Globus pallidus (tissue), 1 donor: Measurements from ENCODE around the gene GSG1L.

Experiments used
- DNase-seq: peaks from one replicate; pipeline ENCODE4 v3.0.0-alpha.2; 2015; ENCODE audit warnings: low spot score

Gene GSG1L

GRCh38 chr16:27818246-27818645 is 245.3 kb downstream of the GSG1L start:
- no peak for DNase-seq

GRCh38 chr16:27817038-27817437 is 246.5 kb downstream of the GSG1L start:
- no peak for DNase-seq

- DNase-seq = peak; percentile 79
Observed at GRCh38 chr16:27816561-27816960, 247.0 kb downstream of the GSG1L start.

GRCh38 chr16:27813591-27813990 is 249.9 kb downstream of the GSG1L start:
- no peak for DNase-seq

GRCh38 chr16:27811881-27812280 is 251.6 kb downstream of the GSG1L start:
- DNase-seq = no peak

GRCh38 chr16:27806986-27807385 is 256.5 kb downstream of the GSG1L start:
- no peak for DNase-seq

- DNase-seq = no peak
Observed at GRCh38 chr16:27806388-27806787, 257.1 kb downstream of the GSG1L start.

GRCh38 chr16:27805828-27806351 is 257.6 kb downstream of the GSG1L start:
- no peak for DNase-seq

GRCh38 chr16:27803775-27804549 is 259.6 kb downstream of the GSG1L start:
- no peak for DNase-seq

- no peak for DNase-seq
Observed at GRCh38 chr16:27802664-27803439, 260.7 kb downstream of the GSG1L start.

GRCh38 chr16:27801289-27801945 is 262.1 kb downstream of the GSG1L start:
- DNase-seq = no peak

- no peak for DNase-seq
Observed at GRCh38 chr16:27800817-27801216, 262.7 kb downstream of the GSG1L start.

GRCh38 chr16:27799896-27800295 is 263.6 kb downstream of the GSG1L start:
- no peak for DNase-seq

GRCh38 chr16:27798241-27798640 is 265.3 kb downstream of the GSG1L start:
- peak; percentile 54 for DNase-seq

GRCh38 chr16:27795992-27796614 is 267.4 kb downstream of the GSG1L start:
- DNase-seq = no peak

GRCh38 chr16:27793249-27793622 is 270.3 kb downstream of the GSG1L start:
- DNase-seq = no peak

- no peak for DNase-seq
Observed at GRCh38 chr16:27792486-27793248, 270.8 kb downstream of the GSG1L start.

GRCh38 chr16:27791404-27791719 is 272.2 kb downstream of the GSG1L start:
- DNase-seq = no peak

GRCh38 chr16:27790546-27791403 is 272.7 kb downstream of the GSG1L start:
- DNase-seq = no peak

GRCh38 chr16:27789595-27790241 is 273.8 kb downstream of the GSG1L start:
- DNase-seq = no peak
